HG02610 (cell line): ENCODE data around the gene CROT.

Experiments used
- ATAC-seq: cut with Tn5 transposase; IDR thresholded peaks from one replicate; pipeline ENCODE4 v1.9.1; 2021; ENCODE audit warnings: mild to moderate bottlenecking, moderate library complexity; ENCODE audit not compliant: unreplicated experiment

CROT gene

DNA sequence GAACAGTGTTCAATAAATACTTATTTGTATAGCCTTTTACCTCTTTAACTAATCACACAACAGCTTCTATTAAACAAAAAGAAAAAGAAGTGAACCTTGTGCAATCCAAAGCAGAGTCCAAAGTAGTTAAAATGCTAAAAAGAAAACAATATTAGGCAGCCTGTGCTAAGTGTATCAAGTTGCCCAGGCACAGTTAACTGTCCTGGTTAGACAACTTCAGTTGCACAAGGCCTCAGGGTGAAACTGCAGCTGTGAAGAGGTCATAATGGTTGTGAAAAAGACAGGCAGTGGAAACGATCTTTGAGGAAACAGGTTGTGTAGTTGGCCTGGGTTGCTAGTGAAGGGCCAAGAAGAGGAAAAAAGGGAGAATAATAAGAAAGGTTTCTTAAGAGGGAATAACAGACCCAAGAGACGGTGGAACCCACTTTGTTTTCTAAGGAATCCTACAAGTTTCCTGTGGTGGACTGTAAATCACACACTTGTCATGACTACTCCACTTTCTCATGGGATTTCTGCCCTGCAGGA is 6.0 kb upstream of the CROT start:
- ATAC-seq: no peak

- ATAC-seq: no peak
These were observed 4.0 kb upstream of the CROT start for GRCh38 chr7:87341441-87341840.

DNA sequence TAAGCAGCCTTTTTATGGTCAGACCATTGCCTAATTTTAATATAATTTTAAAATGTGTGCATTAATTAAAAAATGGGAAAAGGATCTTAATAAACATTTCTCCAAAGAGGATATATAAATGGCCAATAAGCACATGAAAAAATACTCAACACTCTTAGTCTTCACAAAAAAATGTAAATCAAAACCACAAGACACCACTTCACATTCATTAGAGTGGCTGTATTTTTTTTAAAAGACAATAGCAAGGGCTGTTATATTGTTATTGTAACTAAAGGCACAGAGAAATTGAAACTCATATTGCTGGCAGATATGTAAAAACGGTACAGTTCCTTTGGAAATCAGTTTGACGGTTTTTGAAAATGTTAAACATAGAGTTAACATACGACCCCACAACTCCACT is 3.2 kb upstream of the CROT start:
- ATAC-seq: no peak

DNA sequence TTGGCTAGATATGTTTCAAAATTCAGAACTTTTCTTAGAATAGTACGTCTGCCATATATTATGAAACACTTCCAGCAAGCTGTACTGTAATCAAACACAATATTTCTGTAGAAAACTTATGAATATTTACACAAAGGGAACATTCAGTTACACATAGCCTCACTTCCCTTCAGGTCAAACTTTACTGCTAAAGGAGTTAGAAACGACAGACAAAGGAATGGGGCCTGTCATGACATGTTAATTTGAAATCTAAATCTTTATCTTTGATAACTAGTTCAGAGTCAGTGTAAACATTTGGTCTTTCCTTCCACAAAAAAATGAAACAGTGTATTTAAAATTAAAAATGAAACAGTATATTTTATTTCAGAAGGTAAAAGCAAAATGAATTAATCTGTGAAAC is 1.0 kb upstream of the CROT start:
- no peak for ATAC-seq

DNA sequence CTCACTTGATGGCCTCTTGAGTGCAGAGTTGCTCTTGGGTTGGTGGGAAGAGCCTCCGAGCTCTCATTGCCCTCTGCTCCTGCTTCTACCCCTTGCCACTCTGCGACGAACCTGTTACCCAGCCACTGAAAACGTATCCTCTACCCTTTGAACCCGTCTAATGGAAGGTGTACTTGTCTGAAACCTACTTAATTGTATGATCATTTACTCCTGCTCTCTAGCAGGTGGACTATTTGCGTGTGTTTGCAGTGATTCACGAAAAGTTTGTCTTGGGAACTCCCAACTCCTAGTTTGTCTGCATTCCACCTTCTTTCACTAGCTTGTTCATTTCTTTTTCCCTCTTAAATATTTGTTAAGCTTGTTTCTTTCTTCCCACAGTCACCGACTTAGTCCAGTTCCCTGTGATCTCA is 503 bp downstream of the CROT start:
- no peak for ATAC-seq

GRCh38 chr7:87347207-87347606 is 1.7 kb downstream of the CROT start:
- ATAC-seq: no peak

DNA sequence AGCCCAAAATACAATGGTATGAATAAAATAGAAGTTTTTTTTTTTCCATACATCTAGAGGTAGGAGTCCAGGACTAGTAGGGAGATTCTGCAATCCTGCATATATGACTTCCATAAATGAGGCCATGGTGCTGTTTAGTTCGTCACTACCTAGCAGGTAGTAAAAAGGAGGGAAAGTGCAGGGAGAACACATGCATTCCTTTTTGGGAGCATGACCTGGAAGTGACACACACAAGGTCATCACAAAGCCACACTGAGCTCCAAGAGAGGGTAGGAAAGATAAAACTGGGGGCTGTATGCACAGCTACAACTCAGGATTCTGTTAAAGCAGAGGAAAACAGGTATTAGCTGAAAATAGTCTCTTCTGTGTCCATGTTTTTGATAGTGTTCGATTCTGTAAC is 2.2 kb downstream of the CROT start:
- ATAC-seq: no peak

GRCh38 chr7:87354749-87355148 is 9.3 kb downstream of the CROT start:
- ATAC-seq: no peak

GRCh38 chr7:87356448-87356847 is 11.0 kb downstream of the CROT start:
- no peak for ATAC-seq

GRCh38 chr7:87359366-87359765 is 13.9 kb downstream of the CROT start:
- no peak for ATAC-seq

DNA sequence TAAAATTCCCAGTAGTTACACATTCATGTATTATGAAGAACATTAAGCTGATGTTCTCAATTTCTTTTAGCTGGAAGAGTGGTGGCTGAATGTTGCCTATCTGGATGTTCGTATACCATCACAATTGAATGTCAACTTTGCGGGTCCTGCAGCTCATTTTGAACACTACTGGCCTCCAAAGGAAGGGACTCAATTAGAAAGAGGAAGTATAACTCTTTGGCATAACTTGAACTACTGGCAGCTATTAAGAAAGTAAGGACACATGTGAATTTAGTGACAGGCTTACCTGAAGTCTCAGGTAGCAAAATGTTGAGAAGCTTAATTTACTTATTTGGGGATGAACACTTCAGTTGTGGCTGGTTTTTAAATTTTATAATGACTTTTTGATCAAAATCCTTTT is 15.9 kb downstream of the CROT start:
- ATAC-seq: no peak

GRCh38 chr7:87363342-87363741 is 17.9 kb downstream of the CROT start:
- ATAC-seq: no peak

DNA sequence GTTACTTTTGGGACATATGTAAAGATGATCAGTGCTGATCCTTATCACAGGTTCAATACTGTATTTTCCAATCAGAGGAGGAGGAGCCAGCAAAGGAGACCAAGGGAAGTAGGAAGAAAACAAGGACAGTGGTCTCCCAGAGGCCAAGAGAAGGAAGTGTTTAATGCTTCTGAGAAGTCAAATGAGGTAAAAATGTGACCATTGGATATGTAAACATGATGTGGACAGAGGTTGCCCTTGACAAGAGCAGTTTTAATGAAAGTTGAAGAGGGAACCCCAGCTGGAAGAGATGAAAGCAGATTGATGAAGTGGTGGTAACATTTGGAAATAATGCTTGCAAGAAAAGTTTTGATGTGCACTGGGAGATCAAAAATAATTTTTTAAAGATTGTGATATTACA is 18.8 kb downstream of the CROT start:
- ATAC-seq: no peak

DNA sequence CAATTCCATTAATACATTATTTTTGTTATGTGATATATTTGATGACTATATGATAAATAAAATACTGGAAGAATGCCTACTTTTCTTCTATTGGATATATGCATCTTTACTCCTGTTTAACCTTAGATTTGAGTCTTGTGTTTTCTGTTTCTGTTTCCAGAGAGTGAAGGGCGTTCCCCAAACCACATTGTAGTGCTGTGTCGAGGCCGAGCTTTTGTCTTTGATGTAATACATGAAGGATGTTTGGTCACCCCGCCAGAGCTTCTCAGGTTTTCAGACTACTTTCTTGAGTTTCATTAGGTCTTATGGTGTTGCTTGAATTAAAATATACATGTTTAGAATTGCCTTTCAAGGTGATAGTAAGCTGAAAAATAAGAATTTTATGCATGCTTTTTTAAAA is 23.8 kb downstream of the CROT start:
- ATAC-seq: no peak

DNA sequence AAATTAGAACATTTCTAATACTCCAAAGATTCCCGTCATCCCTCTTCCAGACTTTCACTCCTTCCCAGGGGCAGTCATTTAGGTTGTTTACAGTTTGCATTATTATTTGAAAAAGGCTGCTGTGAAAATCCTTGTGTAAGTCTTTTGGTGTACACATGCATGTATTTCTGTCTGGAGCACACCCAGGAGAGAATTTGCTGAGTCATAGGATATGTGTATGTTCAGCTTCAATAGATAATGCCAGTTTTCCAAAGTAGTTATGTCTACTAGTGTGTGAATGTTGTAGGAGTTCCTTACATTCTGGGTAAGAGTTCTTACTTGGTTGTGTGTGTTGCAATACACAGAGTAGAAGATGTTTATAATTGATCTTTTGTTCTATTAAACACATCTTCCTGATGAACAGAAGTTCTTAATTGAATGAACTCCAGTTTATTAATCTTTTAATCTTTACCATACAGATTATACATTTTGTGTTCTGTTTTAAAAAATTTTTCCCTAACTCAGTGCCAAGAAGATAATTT is 25.3 kb downstream of the CROT start:
- ATAC-seq: no peak

DNA sequence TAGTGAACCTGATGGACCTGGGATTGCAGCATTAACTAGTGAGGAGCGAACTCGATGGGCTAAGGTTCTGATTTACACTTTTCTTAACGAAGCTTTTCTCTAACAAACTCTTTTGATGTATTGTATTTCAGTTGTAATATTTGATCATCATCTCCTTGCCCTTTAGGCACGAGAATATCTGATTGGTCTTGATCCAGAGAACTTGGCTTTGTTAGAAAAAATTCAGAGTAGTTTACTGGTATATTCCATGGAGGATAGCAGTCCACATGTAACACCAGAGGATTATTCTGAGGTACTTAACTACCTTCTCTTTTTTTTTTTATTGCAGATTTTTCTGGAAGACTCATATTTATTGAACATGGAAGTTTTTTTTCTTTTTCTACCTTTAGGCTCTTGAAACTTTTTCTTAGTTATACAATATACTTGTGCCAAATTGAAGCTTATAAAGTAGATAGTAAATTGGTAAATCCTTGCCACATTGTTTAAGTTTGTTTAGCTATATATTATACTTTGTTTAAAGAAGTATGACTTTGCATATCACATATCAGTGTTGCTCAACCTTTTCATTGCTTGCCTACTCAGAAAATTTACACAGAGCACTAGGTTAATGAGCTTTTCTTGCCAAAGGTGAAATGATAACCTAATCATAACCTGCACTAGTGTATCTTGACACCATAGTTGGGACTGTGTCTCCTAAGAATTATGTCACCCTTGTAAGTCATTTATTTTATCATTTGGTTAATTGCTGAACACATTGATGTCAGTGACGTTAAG is 30.4 kb downstream of the CROT start:
- ATAC-seq: no peak

GRCh38 chr7:87380905-87381304 is 35.4 kb downstream of the CROT start:
- ATAC-seq: no peak

DNA sequence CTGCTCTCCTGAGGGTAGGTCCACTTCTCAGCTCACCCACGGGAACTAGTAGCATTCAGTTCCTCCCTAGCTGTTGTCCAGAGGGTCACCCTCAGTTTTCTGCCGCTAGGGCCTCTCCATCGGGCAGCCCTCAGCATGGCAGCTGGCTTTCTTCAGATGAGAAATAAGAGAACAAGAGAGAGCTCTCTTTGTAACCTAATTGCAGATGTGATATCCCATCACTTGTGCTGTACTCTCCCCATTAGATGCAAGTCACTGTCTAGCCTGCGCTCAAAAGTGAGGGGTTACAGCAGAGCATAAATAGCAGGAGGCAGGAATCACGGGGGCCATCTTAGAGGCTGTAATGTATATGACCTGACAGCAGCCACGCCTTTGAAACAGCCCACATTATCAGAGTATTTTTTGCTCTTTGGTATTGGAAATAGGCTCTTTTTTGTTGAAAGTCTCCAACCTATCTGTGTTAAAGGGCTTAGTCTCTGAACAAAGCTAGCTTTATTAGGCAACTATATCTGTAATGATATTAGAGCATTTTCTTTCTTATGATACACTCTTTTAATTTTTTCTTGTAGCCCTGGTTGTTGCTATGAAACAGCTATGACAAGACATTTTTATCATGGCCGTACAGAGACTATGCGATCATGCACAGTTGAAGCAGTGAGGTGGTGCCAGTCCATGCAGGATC is 45.7 kb downstream of the CROT start:
- no peak for ATAC-seq

GRCh38 chr7:87395442-87396020 is 50.1 kb downstream of the CROT start:
- ATAC-seq: no peak

DNA sequence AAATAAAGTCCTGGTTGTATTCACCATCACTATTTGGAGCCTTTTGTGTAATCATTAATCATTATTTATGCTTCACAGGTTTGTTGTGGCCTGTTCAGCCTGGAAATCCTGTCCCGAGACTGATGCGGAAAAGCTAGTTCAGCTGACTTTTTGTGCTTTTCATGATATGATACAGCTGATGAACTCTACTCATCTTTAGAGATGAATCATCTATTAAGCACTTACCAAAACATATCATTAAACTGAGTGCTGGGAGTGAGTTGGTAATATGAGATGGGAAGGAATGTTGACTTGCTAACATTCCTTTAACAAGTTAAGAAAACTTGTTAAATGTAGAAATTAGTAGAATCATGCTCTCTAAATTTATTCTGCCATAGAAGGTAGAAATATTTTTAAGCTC is 53.0 kb downstream of the CROT start:
- ATAC-seq: no peak

DNA sequence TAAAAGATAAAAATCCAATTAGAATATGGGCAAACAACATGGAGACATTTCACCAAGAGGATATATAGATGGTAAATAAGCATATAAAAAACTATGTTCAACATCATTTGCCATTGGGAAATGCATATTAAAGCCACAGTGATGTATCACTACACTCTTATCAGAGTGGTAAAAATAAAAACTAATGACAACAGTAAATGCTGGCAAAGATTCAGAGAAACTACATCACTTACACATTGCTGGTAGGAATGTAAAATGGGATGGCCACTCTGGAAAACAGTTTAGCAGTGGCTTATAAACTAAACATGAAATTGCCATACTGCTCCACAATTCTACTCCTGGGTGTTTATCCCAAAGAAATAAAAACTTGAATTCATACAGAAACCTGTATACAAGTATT is 59.2 kb downstream of the CROT start:
- ATAC-seq: no peak

DNA sequence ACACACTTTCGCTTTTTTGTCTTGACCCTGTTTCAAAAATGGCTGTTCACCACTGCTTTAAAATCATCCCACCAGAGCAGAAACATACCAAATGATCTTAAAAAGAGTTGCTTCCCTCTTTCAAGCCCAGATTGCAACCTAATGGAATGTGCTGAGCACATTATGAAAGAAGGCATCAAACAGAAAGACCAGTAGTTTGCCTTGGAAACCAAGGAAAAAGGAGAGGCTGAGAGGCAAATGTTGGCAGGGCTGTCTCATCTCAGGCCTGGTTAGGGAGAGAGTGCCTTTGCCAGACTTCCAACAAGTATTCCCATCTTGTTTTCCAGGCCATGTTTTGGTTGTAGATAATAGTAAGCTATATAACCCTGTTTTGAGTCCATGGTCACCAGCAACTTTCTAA is 65.7 kb downstream of the CROT start:
- no peak for ATAC-seq
